Endodermal cell (in vitro differentiated cells): ENCODE data around the gene KIF1B. TPM values are rescaled to one million over a fixed set of nuclear protein-coding genes. Genes with fewer than 3 reads are reported as not detected.

Experiments
- DNase-seq: peaks from one replicate; pipeline ENCODE4 v3.0.0-alpha.2; 2017
- H3K27ac ChIP-seq: 2 replicates; pipeline ENCODE4 v1.5.1; 2013; ENCODE audit warnings: mild to moderate bottlenecking, low read depth, low read length, moderate library complexity
- H3K27me3 ChIP-seq: 2 replicates; pipeline ENCODE4 v1.6.1; 2013; ENCODE audit warnings: mild to moderate bottlenecking, low read length, moderate library complexity; ENCODE audit not compliant: insufficient read depth, control insufficient read depth, poor library complexity, severe bottlenecking
- H3K36me3 ChIP-seq: 2 replicates; pipeline ENCODE4 v1.7.0; 2013; ENCODE audit warnings: mild to moderate bottlenecking, low read length, moderate library complexity; ENCODE audit not compliant: control insufficient read depth, insufficient read depth
- H3K4me1 ChIP-seq: one replicate; pipeline ENCODE4 v1.7.0; 2013; ENCODE audit warnings: low read length; ENCODE audit not compliant: control insufficient read depth, insufficient read depth
- H3K4me3 ChIP-seq: 2 replicates; pipeline ENCODE4 v1.5.1; 2013; ENCODE audit warnings: mild to moderate bottlenecking, low read length, moderate library complexity
- H3K9ac ChIP-seq: 2 replicates; pipeline ENCODE4 v1.6.1; 2013; ENCODE audit warnings: mild to moderate bottlenecking, low read length, moderate library complexity; ENCODE audit not compliant: poor library complexity, severe bottlenecking; ENCODE audit errors: extremely low read depth
- H3K9me3 ChIP-seq: 2 replicates; pipeline ENCODE4 v1.6.1; 2013; ENCODE audit warnings: mild to moderate bottlenecking, low read length, moderate library complexity; ENCODE audit not compliant: control insufficient read depth
- H3K27ac Mint-ChIP-seq: 2 replicates; pipeline ENCODE4 v1.8.0; 2020; ENCODE audit warnings: mixed read lengths
- H3K27me3 Mint-ChIP-seq: 2 replicates; pipeline ENCODE4 v1.8.0; 2021; ENCODE audit warnings: mild to moderate bottlenecking, mixed read lengths; ENCODE audit not compliant: insufficient read depth
- H3K36me3 Mint-ChIP-seq: 2 replicates; pipeline ENCODE4 v1.8.0; 2020; ENCODE audit warnings: low read depth, mixed read lengths
- H3K4me1 Mint-ChIP-seq: 2 replicates; pipeline ENCODE4 v1.8.0; 2020; ENCODE audit warnings: mixed read lengths
- H3K4me3 Mint-ChIP-seq: 2 replicates; pipeline ENCODE4 v1.8.0; 2020; ENCODE audit warnings: mild to moderate bottlenecking, moderate library complexity, mixed read lengths
- H3K9me3 Mint-ChIP-seq: 2 replicates; pipeline ENCODE4 v1.8.0; 2020; ENCODE audit warnings: mild to moderate bottlenecking, mixed read lengths
- CTCF ChIP-seq: fragments of 200-600 bp; sonication (generic); conservative IDR thresholded peaks from 2 replicates; pipeline ENCODE4 v1.5.0; 2021; ENCODE audit warnings: antibody characterized with exemption, mild to moderate bottlenecking
- WGBS, 2 experiments: methylation state at CpG; one replicate each; pipeline versions ENCODE4 v1.1.5 to v1.1.7; 2013; ENCODE audit warnings: missing lambda C conversion rate in 2 of 2, mixed read lengths in 1 of 2; ENCODE audit not compliant: insufficient coverage in 1 of 2, insufficient read length in 1 of 2; 5-methylcytosine and 5-hydroxymethylcytosine counted together
- total RNA-seq, 2 donors: library from RNA; stranded (reverse); fragmentation: NEBNext Ultra II Directional in 1 of 2; extraction: Animal tissue kit (Norgen Biotek cat#: 25700) in 1 of 2; gene quantifications; 2 replicates in 1 of 2; 3 replicates in 1 of 2; pipeline ENCODE4 v1.2.1, GENCODE V29; 2021

The KIF1B gene
- total RNA-seq, 2 donors from 2014 or later: 71.5 to 74.2 TPM

- no peak for TF ChIP-seq CTCF
- Histone ChIP-seq H3K36me3 (peaks cover 76% of the 10 kb centered on the region), H3K27ac (no peak overlapping the region), H3K4me3 (no peak overlapping the region), H3K4me1 (no peaks in the 10 kb centered on the region), H3K9ac (no peak overlapping the region), H3K9me3 (no peaks in the 10 kb centered on the region), H3K27me3 (no peaks in the 10 kb centered on the region)
- peak overlapping the region; percentile 15 for H3K27ac Mint-ChIP-seq
- no peaks in the 10 kb centered on the region for H3K27me3 Mint-ChIP-seq
- peaks cover 66% of the 10 kb centered on the region for H3K36me3 Mint-ChIP-seq
- H3K4me1 Mint-ChIP-seq: no peaks in the 10 kb centered on the region
- H3K9me3 Mint-ChIP-seq: no peaks in the 10 kb centered on the region
- H3K4me3 Mint-ChIP-seq: no peak overlapping the region
- DNase-seq: no peak
- 97 to 100% methylated on average over 2 to 3 of the region's 3 CpGs for WGBS, 2 experiments
Observed at GRCh38 chr1:10265900-10266299, 55.5 kb downstream of the KIF1B start.

- H3K4me3 Mint-ChIP-seq: no peak overlapping the region
- H3K4me1 ChIP-seq: no peaks in the 10 kb centered on the region
- H3K36me3 ChIP-seq: peaks cover 77% of the 10 kb centered on the region
- peaks cover 60% of the 10 kb centered on the region for H3K36me3 Mint-ChIP-seq
- no peaks in the 10 kb centered on the region for H3K9me3 Mint-ChIP-seq
- TF ChIP-seq CTCF: no peak
- peak overlapping the region; percentile 64 for H3K27ac Mint-ChIP-seq
- no peak overlapping the region for H3K9ac ChIP-seq
- H3K27me3 ChIP-seq: no peaks in the 10 kb centered on the region
- no peaks in the 10 kb centered on the region for H3K9me3 ChIP-seq
- no peak overlapping the region for H3K27ac ChIP-seq
- no peaks in the 10 kb centered on the region for H3K4me1 Mint-ChIP-seq
- WGBS, 2 experiments: 99 to 100% methylated on average over 3 to 5 of the region's 5 CpGs
- no peaks in the 10 kb centered on the region for H3K27me3 Mint-ChIP-seq
- DNase-seq: no peak
- no peak overlapping the region for H3K4me3 ChIP-seq
Observed at GRCh38 chr1:10267319-10267718, 56.9 kb downstream of the KIF1B start.

GRCh38 chr1:10267921-10268320 lies 57.6 kb downstream of the KIF1B start:
- no peaks in the 10 kb centered on the region for H3K4me1 Mint-ChIP-seq

More at GRCh38 chr1:10267921-10268320, 57.6 kb downstream of the KIF1B start:
- Histone ChIP-seq H3K36me3 (peaks cover 77% of the 10 kb centered on the region), H3K4me1 (no peaks in the 10 kb centered on the region), H3K9ac (no peak overlapping the region), H3K27me3 (no peaks in the 10 kb centered on the region), H3K27ac (peak overlapping the region; percentile 25), H3K4me3 (no peak overlapping the region), H3K9me3 (no peaks in the 10 kb centered on the region)
- Mint-ChIP-seq H3K4me3 (no peak overlapping the region), H3K36me3 (peaks cover 59% of the 10 kb centered on the region), H3K27ac (peak overlapping the region; percentile 64), H3K27me3 (no peaks in the 10 kb centered on the region), H3K9me3 (no peaks in the 10 kb centered on the region)
- no peak for TF ChIP-seq CTCF
- WGBS, 2 experiments: 93 to 100% methylated on average over 4 to 5 of the region's 5 CpGs
- no peak for DNase-seq
